Keratinocyte (primary cell): ENCODE results near the gene PNMA6E. TPM values are rescaled to one million over a fixed set of nuclear protein-coding genes. Genes with fewer than 3 reads are reported as not detected.

Source experiments
- DNase-seq: peaks from one replicate; pipeline ENCODE4 v3.0.0-alpha.2; 2011; ENCODE audit warnings: low read depth, missing footprints, low spot score
- FAIRE-seq: peaks from 2 replicates; lab custom pipeline; 2011; peaks lifted over from hg19 to GRCh38; lab: Jason Lieb, UNC
- H2AFZ ChIP-seq: 2 replicates; pipeline ENCODE4 v1.6.0; 2012; ENCODE audit warnings: low read length, control low read depth, inconsistent platforms; ENCODE audit not compliant: control insufficient read depth
- H3K27ac ChIP-seq: 2 replicates; pipeline ENCODE4 v1.5.1; 2011; ENCODE audit warnings: low read length; ENCODE audit not compliant: control insufficient read depth, insufficient read depth
- H3K27me3 ChIP-seq: 3 replicates; pipeline ENCODE4 v1.6.0; 2011; ENCODE audit warnings: low read length; ENCODE audit not compliant: control insufficient read depth, insufficient read depth; ENCODE audit errors: extremely low read depth
- H3K36me3 ChIP-seq, 2 experiments: 2 replicates in 1 of 2; 3 replicates in 1 of 2; pipeline ENCODE4 v1.5.1; 2011; ENCODE audit warnings: low read length in 2 of 2, mild to moderate bottlenecking in 1 of 2; ENCODE audit not compliant: control insufficient read depth in 2 of 2, insufficient read depth in 2 of 2; ENCODE audit errors: extremely low read depth in 1 of 2
- H3K4me1 ChIP-seq: 3 replicates; pipeline ENCODE4 v1.5.1; 2011; ENCODE audit warnings: low read length; ENCODE audit not compliant: control insufficient read depth, insufficient read depth; ENCODE audit errors: extremely low read depth
- H3K4me2 ChIP-seq: 3 replicates; pipeline ENCODE4 v1.6.0; 2011; ENCODE audit warnings: low read depth, low read length; ENCODE audit not compliant: control insufficient read depth, insufficient read depth; ENCODE audit errors: extremely low read depth
- H3K4me3 ChIP-seq, 3 experiments: fragments of 200-600 bp in 1 of 3; sonication (generic) in 1 of 3; 2 replicates in 2 of 3; 3 replicates in 1 of 3; pipeline ENCODE4 v1.5.1; 2011 to 2016; ENCODE audit warnings: low read length in 3 of 3, mild to moderate bottlenecking in 3 of 3, control low read depth in 2 of 3, inconsistent platforms in 1 of 3, low read depth in 1 of 3, mixed read lengths in 1 of 3, mixed run types in 1 of 3, moderate library complexity in 1 of 3; ENCODE audit not compliant: control insufficient read depth in 2 of 3, insufficient read depth in 2 of 3; ENCODE audit errors: extremely low read depth in 1 of 3
- H3K79me2 ChIP-seq: 2 replicates; pipeline ENCODE4 v1.6.0; 2012; ENCODE audit warnings: low read length; ENCODE audit not compliant: control insufficient read depth, insufficient read depth
- H3K9ac ChIP-seq: 3 replicates; pipeline ENCODE4 v1.6.0; 2011; ENCODE audit warnings: low read length; ENCODE audit not compliant: control insufficient read depth, insufficient read depth; ENCODE audit errors: extremely low read depth
- H3K9me1 ChIP-seq: 3 replicates; pipeline ENCODE4 v1.6.0; 2011; ENCODE audit warnings: low read length; ENCODE audit not compliant: control insufficient read depth, insufficient read depth; ENCODE audit errors: extremely low read depth
- H3K9me3 ChIP-seq: 2 replicates; pipeline ENCODE4 v1.5.1; 2012; ENCODE audit warnings: low read depth, low read length; ENCODE audit not compliant: control insufficient read depth
- H4K20me1 ChIP-seq: 3 replicates; pipeline ENCODE4 v1.6.0; 2011; ENCODE audit warnings: low read length; ENCODE audit not compliant: control insufficient read depth, insufficient read depth; ENCODE audit errors: extremely low read depth
- CTCF ChIP-seq, 3 experiments: IDR thresholded peaks in 1 of 3; conservative IDR thresholded peaks in 1 of 3; optimal IDR thresholded peaks in 1 of 3; 2 replicates in 2 of 3; 3 replicates in 1 of 3; pipeline versions ENCODE3 to v1.5.1; 2011; ENCODE audit warnings: low read length in 3 of 3, mild to moderate bottlenecking in 3 of 3, moderate library complexity in 2 of 3, control low read depth in 1 of 3, inconsistent platforms in 1 of 3; ENCODE audit not compliant: insufficient read depth in 2 of 3; ENCODE audit errors: extremely low read depth in 1 of 3
- EZH2 ChIP-seq: IDR thresholded peaks from one replicate; pipeline ENCODE4 v1.6.1; 2012; ENCODE audit warnings: inconsistent platforms, mild to moderate bottlenecking, low read length, moderate library complexity
- dilution Hi-C: fragments of 300-500 bp; cut with MboI; formaldehyde crosslinking; loops from one replicate; pipeline ENCODE4 v1.7.0; 2020; ENCODE audit warnings: low sequenced_read_pairs; ENCODE audit not compliant: extremely low pct_ligation_motif_present
- polyA plus RNA-seq, 5 experiments: library from polyadenylated mRNA; depleted of rRNA in 3 of 5; stranded (reverse) in 3 of 5; stranded (forward) in 1 of 5; unstranded in 1 of 5; fragments of >200 nt; gene quantifications; 1 replicate in 1 of 5; 2 replicates in 3 of 5; 3 replicates in 1 of 5; pipeline versions ENCODE4 v1.2.1 to v1.2.3, GENCODE V29; 2011 to 2012; ENCODE audit warnings: missing spikeins in 2 of 5, low read depth in 1 of 5, low replicate concordance in 1 of 5

PNMA6E gene
- polyA plus RNA-seq, 1 donor (not counting 4 experiments of a cell fraction or from before 2014, with no cell fraction given) = not detected

GRCh38 chrX:153370293-153371055 lies 30.7 kb downstream of the PNMA6E start:
- Histone ChIP-seq H2AFZ (no peak overlapping the region), H3K4me1 (no peaks in the 10 kb centered on the region), H3K27me3 (no peaks in the 10 kb centered on the region), H3K9me3 (no peaks in the 10 kb centered on the region), H3K4me2 (no peak overlapping the region), H3K79me2 (no peaks in the 10 kb centered on the region), H3K36me3 (no peaks in the 10 kb centered on the region), H3K9me1 (no peaks in the 10 kb centered on the region), H4K20me1 (no peaks in the 10 kb centered on the region), H3K27ac (no peak overlapping the region), H3K4me3 (no peak overlapping the region), H3K9ac (no peak overlapping the region)
- no peak for FAIRE-seq
- dilution Hi-C loops = no loop called here
- TF ChIP-seq CTCF (optimal IDR thresholded peaks at IDR 0.05 in 1 of 3, IDR thresholded peaks at IDR 0.05 in 1 of 3, conservative IDR thresholded peaks at IDR 0.05 in 1 of 3; ENCODE audit: extremely low read depth in 1 of 3, insufficient read depth in 2 of 3, low read length in 3 of 3) = no peak
- no peak for TF ChIP-seq EZH2
- no peak for DNase-seq

GRCh38 chrX:153366878-153367538 lies 34.1 kb downstream of the PNMA6E start:
- DNase-seq (no peak), FAIRE-seq (no peak)
- Histone ChIP-seq H3K4me1 (no peaks in the 10 kb centered on the region), H3K9ac (no peak overlapping the region), H3K4me3 (no peak overlapping the region), H2AFZ (no peak overlapping the region), H3K9me1 (no peaks in the 10 kb centered on the region), H3K27ac (no peak overlapping the region), H4K20me1 (no peaks in the 10 kb centered on the region), H3K36me3 (no peaks in the 10 kb centered on the region), H3K4me2 (no peak overlapping the region), H3K79me2 (no peaks in the 10 kb centered on the region), H3K9me3 (no peaks in the 10 kb centered on the region), H3K27me3 (no peaks in the 10 kb centered on the region)
- no peak for TF ChIP-seq CTCF (optimal IDR thresholded peaks at IDR 0.05 in 1 of 3, IDR thresholded peaks at IDR 0.05 in 1 of 3, conservative IDR thresholded peaks at IDR 0.05 in 1 of 3; ENCODE audit: extremely low read depth in 1 of 3, insufficient read depth in 2 of 3, low read length in 3 of 3)
- dilution Hi-C loops = no loop called here
